ENCODE measurements around the gene PARD6A. TPM values are rescaled to one million over a fixed set of nuclear protein-coding genes. Genes with fewer than 3 reads are reported as not detected.

Gene PARD6A
- polyA plus RNA-seq, 3 donors: 2.7 to 6.9 (median 6.1) TPM

DNA sequence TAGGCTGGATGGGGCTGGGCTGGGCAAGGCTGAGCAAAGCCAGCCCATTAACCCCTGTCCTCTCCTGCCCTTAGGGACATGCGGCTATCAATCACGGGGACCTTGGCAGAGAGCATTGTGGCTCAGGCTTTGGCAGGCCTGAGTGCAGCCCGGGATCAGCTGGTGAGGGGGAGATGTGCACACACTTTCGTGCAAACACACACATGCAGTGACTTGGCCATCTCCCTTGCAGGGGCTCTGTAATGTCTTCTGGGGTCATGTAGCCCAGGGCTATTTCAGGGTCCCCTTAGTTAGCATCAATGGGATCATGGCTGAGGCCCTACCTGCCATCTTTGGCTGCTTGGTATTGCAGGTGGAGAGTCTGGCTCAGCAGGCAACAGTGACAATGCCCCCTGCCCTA, 8.9 kb upstream of the PARD6A start:
- Mint-ChIP-seq H3K36me3 (peaks cover 0 to 2% of the 10 kb centered on the region in 2 donors), H3K9me3 (peaks cover 0 to 1% (median 0%) of the 10 kb centered on the region in 7 donors), H3K4me1 (no peaks in the 10 kb centered on the region), H3K27ac (no peak overlapping the region), H3K27me3 (ENCODE audit: low read depth in 3 of 3) (peaks cover 2 to 5% (median 5%) of the 10 kb centered on the region in 3 donors), H3K4me3 (peak overlapping the region in 1 of 2 donors; percentile 47)
- H2AFZ ChIP-seq (ENCODE audit: insufficient read depth, low read depth, low read length, poor library complexity, severe bottlenecking): no peak overlapping the region
- no peaks in the 10 kb centered on the region for H3K79me2 ChIP-seq (ENCODE audit: insufficient read depth, low read length)
- intact Hi-C loops (cut with micrococcal nuclease): no loop called here
- H3K27ac ChIP-seq (ENCODE audit: low read depth in 1 of 2, low read length in 2 of 2): no peak overlapping the region
- H3K4me1 ChIP-seq (ENCODE audit: control insufficient read depth in 1 of 2, insufficient read depth in 2 of 2, low read length in 2 of 2): no peaks in the 10 kb centered on the region
- no peaks in the 10 kb centered on the region for H3K9me3 ChIP-seq (replicated peaks in 1 of 2; ENCODE audit: control insufficient read depth in 1 of 2, insufficient read depth in 1 of 2, low read length in 2 of 2)
- H3K27me3 ChIP-seq (ENCODE audit: control insufficient read depth in 2 of 2, insufficient read depth in 2 of 2, low read length in 2 of 2): no peaks in the 10 kb centered on the region
- H3K4me3 ChIP-seq (replicated peaks in 1 of 3; ENCODE audit: low read depth in 2 of 3, low read length in 3 of 3): no peak overlapping the region
- H4K20me1 ChIP-seq (ENCODE audit: insufficient read depth, low read length): no peaks in the 10 kb centered on the region
- no peak overlapping the region for H3K9ac ChIP-seq (ENCODE audit: insufficient read depth, low read length, poor library complexity, severe bottlenecking)
- no CpG with 5 or more reads among the region's 4 CpGs for WGBS (ENCODE audit: insufficient coverage)
- peaks cover 0 to 2% of the 10 kb centered on the region in 2 donors for H3K36me3 ChIP-seq (replicated peaks in 1 of 2; ENCODE audit: control insufficient read depth in 1 of 2, insufficient read depth in 2 of 2, low read length in 2 of 2)
- no peak for DNase-seq
- no peak overlapping the region for H3K4me2 ChIP-seq (replicated peaks; ENCODE audit: extremely low read depth, low read length, poor library complexity, severe bottlenecking)
- TF ChIP-seq, protein P1, sequence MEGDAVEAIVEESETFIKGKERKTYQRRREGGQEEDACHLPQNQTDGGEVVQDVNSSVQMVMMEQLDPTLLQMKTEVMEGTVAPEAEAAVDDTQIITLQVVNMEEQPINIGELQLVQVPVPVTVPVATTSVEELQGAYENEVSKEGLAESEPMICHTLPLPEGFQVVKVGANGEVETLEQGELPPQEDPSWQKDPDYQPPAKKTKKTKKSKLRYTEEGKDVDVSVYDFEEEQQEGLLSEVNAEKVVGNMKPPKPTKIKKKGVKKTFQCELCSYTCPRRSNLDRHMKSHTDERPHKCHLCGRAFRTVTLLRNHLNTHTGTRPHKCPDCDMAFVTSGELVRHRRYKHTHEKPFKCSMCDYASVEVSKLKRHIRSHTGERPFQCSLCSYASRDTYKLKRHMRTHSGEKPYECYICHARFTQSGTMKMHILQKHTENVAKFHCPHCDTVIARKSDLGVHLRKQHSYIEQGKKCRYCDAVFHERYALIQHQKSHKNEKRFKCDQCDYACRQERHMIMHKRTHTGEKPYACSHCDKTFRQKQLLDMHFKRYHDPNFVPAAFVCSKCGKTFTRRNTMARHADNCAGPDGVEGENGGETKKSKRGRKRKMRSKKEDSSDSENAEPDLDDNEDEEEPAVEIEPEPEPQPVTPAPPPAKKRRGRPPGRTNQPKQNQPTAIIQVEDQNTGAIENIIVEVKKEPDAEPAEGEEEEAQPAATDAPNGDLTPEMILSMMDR (IDR thresholded peaks at IDR 0.05): no peak

- 64% methylated on average over 36 of the region's 59 CpGs for WGBS (ENCODE audit: insufficient coverage)
- H3K36me3 ChIP-seq (replicated peaks in 1 of 2; ENCODE audit: control insufficient read depth in 1 of 2, insufficient read depth in 2 of 2, low read length in 2 of 2): peaks cover 0 to 2% of the 10 kb centered on the region in 2 donors
- H3K4me2 ChIP-seq (replicated peaks; ENCODE audit: extremely low read depth, low read length, poor library complexity, severe bottlenecking): no peak overlapping the region
Measured at GRCh38 chr16:67652578-67653127, 8.1 kb upstream of the PARD6A start.

More at GRCh38 chr16:67652578-67653127, 8.1 kb upstream of the PARD6A start:
- peaks cover 3 to 10% of the 10 kb centered on the region in 2 donors for H3K36me3 Mint-ChIP-seq
- H4K20me1 ChIP-seq (ENCODE audit: insufficient read depth, low read length): no peaks in the 10 kb centered on the region
- TF ChIP-seq, protein P1 (IDR thresholded peaks at IDR 0.05): no peak
- no peak overlapping the region for H3K27ac ChIP-seq (ENCODE audit: low read depth in 1 of 2, low read length in 2 of 2)
- H3K4me1 ChIP-seq (ENCODE audit: control insufficient read depth in 1 of 2, insufficient read depth in 2 of 2, low read length in 2 of 2): no peaks in the 10 kb centered on the region
- no peaks in the 10 kb centered on the region for H3K9me3 ChIP-seq (replicated peaks in 1 of 2; ENCODE audit: control insufficient read depth in 1 of 2, insufficient read depth in 1 of 2, low read length in 2 of 2)
- no peak overlapping the region for H2AFZ ChIP-seq (ENCODE audit: insufficient read depth, low read depth, low read length, poor library complexity, severe bottlenecking)
- H3K9ac ChIP-seq (ENCODE audit: insufficient read depth, low read length, poor library complexity, severe bottlenecking): no peak overlapping the region
- intact Hi-C loops (cut with micrococcal nuclease): no loop called here
- H3K4me1 Mint-ChIP-seq: no peaks in the 10 kb centered on the region
- H3K79me2 ChIP-seq (ENCODE audit: insufficient read depth, low read length): no peaks in the 10 kb centered on the region
- peaks cover 0 to 1% (median 0%) of the 10 kb centered on the region in 7 donors for H3K9me3 Mint-ChIP-seq
- H3K4me3 ChIP-seq (replicated peaks in 1 of 3; ENCODE audit: low read depth in 2 of 3, low read length in 3 of 3): no peak overlapping the region
- H3K27ac Mint-ChIP-seq: no peak overlapping the region
- peak in 1 of 3 donors; percentile 3 for DNase-seq
- H3K27me3 ChIP-seq (ENCODE audit: control insufficient read depth in 2 of 2, insufficient read depth in 2 of 2, low read length in 2 of 2): no peaks in the 10 kb centered on the region
- H3K4me3 Mint-ChIP-seq: no peak overlapping the region
- peaks cover 2 to 6% (median 5%) of the 10 kb centered on the region in 3 donors for H3K27me3 Mint-ChIP-seq (ENCODE audit: low read depth in 3 of 3)

Data from CD14-positive monocyte (primary cell).